Measurements from ENCODE around the gene FSHR. TPM values are rescaled to one million over a fixed set of nuclear protein-coding genes. Genes with fewer than 3 reads are reported as not detected.

FSHR gene
- total RNA-seq, 1 experiment from 2014 or later: not detected

- BruUV-seq (replicated peaks): no TSS peak
- ChIA-PET CTCF (interaction anchor here (0.7 to 1.5 kb wide), 2 partner anchors 318 to 1461 kb away, joined by 3 to 5 read pairs; no protein-coding TSS in a partner anchor), POLR2A (no interaction called here)
- DNase-seq (ENCODE audit: unreplicated experiment): no peak
- no peak overlapping the region for H3K27ac Mint-ChIP-seq (ENCODE audit: low read depth, unreplicated experiment)
- H3K36me3 Mint-ChIP-seq (ENCODE audit: insufficient read depth, unreplicated experiment): no peaks in the 10 kb centered on the region
- H3K4me3 Mint-ChIP-seq (ENCODE audit: unreplicated experiment): no peak overlapping the region
- no peaks in the 10 kb centered on the region for H3K4me1 Mint-ChIP-seq (ENCODE audit: insufficient read depth, unreplicated experiment)
- H3K27me3 Mint-ChIP-seq (ENCODE audit: insufficient read depth, unreplicated experiment): peaks cover 11% of the 10 kb centered on the region
- TF ChIP-seq, protein P1, sequence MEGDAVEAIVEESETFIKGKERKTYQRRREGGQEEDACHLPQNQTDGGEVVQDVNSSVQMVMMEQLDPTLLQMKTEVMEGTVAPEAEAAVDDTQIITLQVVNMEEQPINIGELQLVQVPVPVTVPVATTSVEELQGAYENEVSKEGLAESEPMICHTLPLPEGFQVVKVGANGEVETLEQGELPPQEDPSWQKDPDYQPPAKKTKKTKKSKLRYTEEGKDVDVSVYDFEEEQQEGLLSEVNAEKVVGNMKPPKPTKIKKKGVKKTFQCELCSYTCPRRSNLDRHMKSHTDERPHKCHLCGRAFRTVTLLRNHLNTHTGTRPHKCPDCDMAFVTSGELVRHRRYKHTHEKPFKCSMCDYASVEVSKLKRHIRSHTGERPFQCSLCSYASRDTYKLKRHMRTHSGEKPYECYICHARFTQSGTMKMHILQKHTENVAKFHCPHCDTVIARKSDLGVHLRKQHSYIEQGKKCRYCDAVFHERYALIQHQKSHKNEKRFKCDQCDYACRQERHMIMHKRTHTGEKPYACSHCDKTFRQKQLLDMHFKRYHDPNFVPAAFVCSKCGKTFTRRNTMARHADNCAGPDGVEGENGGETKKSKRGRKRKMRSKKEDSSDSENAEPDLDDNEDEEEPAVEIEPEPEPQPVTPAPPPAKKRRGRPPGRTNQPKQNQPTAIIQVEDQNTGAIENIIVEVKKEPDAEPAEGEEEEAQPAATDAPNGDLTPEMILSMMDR (IDR thresholded peaks at IDR 0.05; ENCODE audit: unreplicated experiment): no peak
- intact Hi-C loops (cut with micrococcal nuclease): loop anchor here (10.0 kb wide), 1 partner anchor 137 kb away; no protein-coding TSS in a partner anchor
- H3K9me3 Mint-ChIP-seq (ENCODE audit: unreplicated experiment): no peaks in the 10 kb centered on the region
Measured at GRCh38 chr2:48941456-48941855, 212.9 kb downstream of the FSHR start.

GRCh38 chr2:48940606-48941005, 213.7 kb downstream of the FSHR start:
- POLR2A ChIA-PET: no interaction called here
- DNase-seq (ENCODE audit: unreplicated experiment): peak; percentile 25
- BruUV-seq (replicated peaks): no TSS peak
- Mint-ChIP-seq H3K27ac (ENCODE audit: low read depth, unreplicated experiment) (no peak overlapping the region), H3K27me3 (ENCODE audit: insufficient read depth, unreplicated experiment) (peaks cover 11% of the 10 kb centered on the region), H3K4me3 (ENCODE audit: unreplicated experiment) (no peak overlapping the region), H3K4me1 (ENCODE audit: insufficient read depth, unreplicated experiment) (no peaks in the 10 kb centered on the region), H3K36me3 (ENCODE audit: insufficient read depth, unreplicated experiment) (no peaks in the 10 kb centered on the region), H3K9me3 (ENCODE audit: unreplicated experiment) (no peaks in the 10 kb centered on the region)
- intact Hi-C loops (cut with micrococcal nuclease): loop anchor here (10.0 kb wide), 1 partner anchor 136 kb away; no protein-coding TSS in a partner anchor
- CTCF ChIA-PET: interaction anchor here (0.5 to 0.7 kb wide), 4 partner anchors 22 to 1462 kb away, joined by 3 to 4 read pairs (median 3); no protein-coding TSS in a partner anchor
- TF ChIP-seq, protein P1 (IDR thresholded peaks at IDR 0.05; ENCODE audit: unreplicated experiment): no peak

DNA sequence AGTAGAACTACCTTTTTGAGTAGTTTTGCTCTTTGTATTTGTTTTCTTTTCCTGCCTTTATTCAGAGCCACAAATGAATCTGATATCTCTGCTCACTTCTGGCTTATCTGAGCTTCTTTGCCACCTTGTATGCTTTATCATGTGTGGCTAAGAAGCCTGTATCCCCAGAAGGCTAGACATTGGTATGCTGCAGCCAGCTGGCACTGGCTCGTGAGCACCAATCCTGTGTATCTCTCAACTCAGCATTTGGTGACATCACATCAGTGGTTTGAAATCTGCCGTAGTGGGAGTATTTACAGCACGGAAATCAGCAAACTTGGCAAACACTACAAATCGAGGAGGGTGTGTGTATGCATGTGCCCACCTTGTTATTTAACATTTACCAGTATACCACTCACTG, 215.1 kb downstream of the FSHR start:
- intact Hi-C loops (cut with micrococcal nuclease): no loop called here
- Mint-ChIP-seq H3K4me1 (ENCODE audit: insufficient read depth, unreplicated experiment) (no peaks in the 10 kb centered on the region), H3K9me3 (ENCODE audit: unreplicated experiment) (peaks cover 4% of the 10 kb centered on the region), H3K27ac (ENCODE audit: low read depth, unreplicated experiment) (no peak overlapping the region), H3K27me3 (ENCODE audit: insufficient read depth, unreplicated experiment) (peaks cover 11% of the 10 kb centered on the region), H3K36me3 (ENCODE audit: insufficient read depth, unreplicated experiment) (no peaks in the 10 kb centered on the region), H3K4me3 (ENCODE audit: unreplicated experiment) (no peak overlapping the region)
- no peak for DNase-seq (ENCODE audit: unreplicated experiment)
- BruUV-seq (replicated peaks): no TSS peak
- TF ChIP-seq, protein P1 (IDR thresholded peaks at IDR 0.05; ENCODE audit: unreplicated experiment): no peak
- POLR2A ChIA-PET: interaction anchor here (0.7 to 1.1 kb wide), 2 partner anchors 174 to 440 kb away, joined by 3 read pairs; no protein-coding TSS in a partner anchor
- CTCF ChIA-PET: interaction anchor here (0.7 to 1.2 kb wide), 2 partner anchors 35 to 164 kb away, joined by 3 read pairs; no protein-coding TSS in a partner anchor

DNA sequence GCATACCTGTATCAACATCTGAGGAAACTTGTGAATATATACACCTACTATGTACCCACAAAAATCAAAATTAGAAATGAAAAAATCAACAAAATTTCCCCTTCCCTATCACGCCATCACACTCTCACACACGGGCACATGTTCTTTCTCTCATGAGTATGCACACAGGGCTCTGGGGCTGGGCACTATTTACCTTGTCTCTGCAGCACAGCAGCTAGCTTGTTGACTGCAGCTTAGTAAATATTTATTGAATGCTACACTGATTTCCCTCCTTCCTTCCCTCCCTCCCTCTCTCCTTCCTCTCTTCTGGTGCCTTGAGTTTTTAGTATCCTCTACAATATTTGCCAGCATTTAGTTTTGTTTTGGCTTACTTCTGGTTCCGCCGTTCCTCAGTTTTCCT, 216.1 kb downstream of the FSHR start:
- TF ChIP-seq, protein P1 (IDR thresholded peaks at IDR 0.05; ENCODE audit: unreplicated experiment): no peak
- no peaks in the 10 kb centered on the region for H3K36me3 Mint-ChIP-seq (ENCODE audit: insufficient read depth, unreplicated experiment)
- intact Hi-C loops (cut with micrococcal nuclease): no loop called here
- DNase-seq (ENCODE audit: unreplicated experiment): no peak
- BruUV-seq (replicated peaks): no TSS peak
- H3K27me3 Mint-ChIP-seq (ENCODE audit: insufficient read depth, unreplicated experiment): peaks cover 11% of the 10 kb centered on the region
- peaks cover 7% of the 10 kb centered on the region for H3K9me3 Mint-ChIP-seq (ENCODE audit: unreplicated experiment)
- H3K4me3 Mint-ChIP-seq (ENCODE audit: unreplicated experiment): no peak overlapping the region
- no peak overlapping the region for H3K27ac Mint-ChIP-seq (ENCODE audit: low read depth, unreplicated experiment)
- no peaks in the 10 kb centered on the region for H3K4me1 Mint-ChIP-seq (ENCODE audit: insufficient read depth, unreplicated experiment)
- POLR2A ChIA-PET: interaction anchor here (1.1 kb wide), 1 partner anchor 175 kb away, joined by 3 read pairs; no protein-coding TSS in a partner anchor
- CTCF ChIA-PET: interaction anchor here (0.7 to 1.2 kb wide), 3 partner anchors 163 to 1560 kb away, joined by 3 read pairs; no protein-coding TSS in a partner anchor

Measured in MCF 10A (cell line).